HG02678 (cell line): ENCODE measurements around the gene RAB22A.

Experiments
- ATAC-seq: cut with Tn5 transposase; IDR thresholded peaks from one replicate; pipeline ENCODE4 v1.9.1; 2021; ENCODE audit warnings: mild to moderate bottlenecking, moderate library complexity; ENCODE audit not compliant: unreplicated experiment

Gene RAB22A

GRCh38 chr20:58300321-58300720 is 9.2 kb upstream of the RAB22A start:
- no peak for ATAC-seq

- ATAC-seq: no peak
These were observed 6.0 kb upstream of the RAB22A start for GRCh38 chr20:58303547-58303946.

GRCh38 chr20:58305061-58305460 is 4.5 kb upstream of the RAB22A start:
- no peak for ATAC-seq

GRCh38 chr20:58306421-58307261 is 2.9 kb upstream of the RAB22A start:
- no peak for ATAC-seq

GRCh38 chr20:58307270-58307669 is 2.2 kb upstream of the RAB22A start:
- no peak for ATAC-seq

- ATAC-seq: no peak
These were observed 1.2 kb upstream of the RAB22A start for GRCh38 chr20:58308290-58308679.

- ATAC-seq: peak; percentile 67
These were observed 611 bp upstream of the RAB22A start for GRCh38 chr20:58308680-58309527.

GRCh38 chr20:58310291-58310782 is 822 bp downstream of the RAB22A start:
- no peak for ATAC-seq

- ATAC-seq: no peak
These were observed 3.3 kb downstream of the RAB22A start for GRCh38 chr20:58312836-58313235.

- no peak for ATAC-seq
These were observed 3.9 kb downstream of the RAB22A start for GRCh38 chr20:58313396-58313795.

- no peak for ATAC-seq
These were observed 11.7 kb downstream of the RAB22A start for GRCh38 chr20:58321205-58321604.

GRCh38 chr20:58322083-58322482 is 12.6 kb downstream of the RAB22A start:
- ATAC-seq: no peak

GRCh38 chr20:58325912-58326311 is 16.4 kb downstream of the RAB22A start:
- ATAC-seq: no peak

- ATAC-seq: no peak
These were observed 17.7 kb downstream of the RAB22A start for GRCh38 chr20:58327211-58327610.

- no peak for ATAC-seq
These were observed 19.3 kb downstream of the RAB22A start for GRCh38 chr20:58328836-58329235.

- no peak for ATAC-seq
These were observed 20.2 kb downstream of the RAB22A start for GRCh38 chr20:58329711-58330110.

GRCh38 chr20:58330249-58330648 is 20.7 kb downstream of the RAB22A start:
- ATAC-seq: no peak

- ATAC-seq: no peak
These were observed 21.2 kb downstream of the RAB22A start for GRCh38 chr20:58330687-58331086.

- no peak for ATAC-seq
These were observed 22.5 kb downstream of the RAB22A start for GRCh38 chr20:58331961-58332551.

- ATAC-seq: no peak
These were observed 30.2 kb downstream of the RAB22A start for GRCh38 chr20:58339741-58340140.

GRCh38 chr20:58340151-58340550 is 30.6 kb downstream of the RAB22A start:
- no peak for ATAC-seq
